ENCODE measurements around the gene RYR2.

GRCh38 chr1:237070519-237070918 is 28.5 kb downstream of the RYR2 start:
- no peak for TF ChIP-seq AFF1 (IDR thresholded peaks at IDR 0.05; ENCODE audit: low read depth in 1 of 2, partially characterized antibody in 2 of 2)
- TF ChIP-seq GABPA (tag; conservative IDR thresholded peaks at IDR 0.05; ENCODE audit: low read depth), result no peak
- no peak for TF ChIP-seq ZNF143 (CRISPR knock-in tag; IDR thresholded peaks at IDR 0.05)
- TF ChIP-seq FOXK2 (conservative IDR thresholded peaks at IDR 0.05 in 1 of 2, IDR thresholded peaks at IDR 0.05 in 1 of 2; ENCODE audit: low read depth in 2 of 2), result no peak
- no peak for TF ChIP-seq POLR2AphosphoS5 (IDR thresholded peaks at IDR 0.05; ENCODE audit: control insufficient read depth, insufficient read depth, low read depth, low read length)
- TF ChIP-seq ZHX1 (conservative IDR thresholded peaks at IDR 0.05; ENCODE audit: low read length), result no peak
